NCI-H2227 (cell line): Measurements from ENCODE around the gene KIF5B.
A peak's percentile ranks its signal among the peaks of the same experiment; 100 is the strongest.
"Not testable (repeated sequence)": the region's sequence is repeated elsewhere in the genome, so short reads cannot be mapped to it uniquely, and the experiment has no call there.

Experiments used
- DNase-seq: peaks from one replicate; lab custom pipeline; 2025; ENCODE audit not compliant: unreplicated experiment; lab: John Stamatoyannopoulos, UW

Gene KIF5B

DNA sequence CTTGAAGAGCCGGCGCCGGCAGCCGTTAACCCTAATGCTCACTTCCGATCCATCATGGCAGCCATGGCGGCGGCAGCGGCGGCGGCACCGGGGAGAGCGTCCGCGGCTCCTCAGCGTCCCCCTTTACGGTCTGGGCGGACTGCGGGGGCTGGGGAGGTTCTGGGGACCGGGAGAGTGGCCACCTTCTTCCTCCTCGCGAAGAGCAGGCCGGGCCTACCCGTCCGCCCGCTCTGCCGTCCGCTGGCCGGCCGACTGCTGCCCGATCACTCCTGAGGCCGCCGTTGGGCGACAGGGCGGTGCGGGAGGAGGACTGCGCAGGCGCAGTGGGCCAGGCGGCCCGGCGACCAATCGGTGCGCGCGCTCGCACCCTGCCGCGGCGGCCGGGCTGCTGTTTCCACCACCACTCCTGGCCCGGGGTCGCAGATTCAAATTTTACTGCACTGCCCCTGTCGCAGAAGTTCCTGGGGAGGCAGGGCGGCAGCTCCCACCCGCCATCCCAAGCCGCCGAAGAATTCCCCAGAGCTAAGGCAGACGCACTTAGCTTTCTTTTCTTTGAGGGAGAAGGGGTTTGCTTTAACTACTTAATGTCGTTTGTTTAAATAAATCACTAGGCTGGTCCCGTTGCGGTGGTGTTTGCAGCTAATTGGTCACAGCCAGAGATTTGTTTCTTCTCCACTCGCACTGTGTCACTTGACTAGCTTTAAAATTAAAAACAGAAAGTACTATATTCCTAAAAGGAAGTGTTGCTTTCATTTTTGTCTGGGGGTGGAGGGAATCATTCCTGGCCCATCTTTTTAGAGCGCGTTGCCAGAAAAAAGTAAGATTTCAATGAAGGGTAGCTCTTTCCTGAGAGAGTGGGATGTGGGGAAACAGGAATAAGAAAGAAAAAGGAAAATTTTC is at the start of gene KIF5B:
Gene KIF5B, minus strand, starts transcription at position 290 of the 900 bp plus-strand sequence. CDS start 452 bp downstream, outside the sequence.
- DNase-seq = peak; percentile 88

DNA sequence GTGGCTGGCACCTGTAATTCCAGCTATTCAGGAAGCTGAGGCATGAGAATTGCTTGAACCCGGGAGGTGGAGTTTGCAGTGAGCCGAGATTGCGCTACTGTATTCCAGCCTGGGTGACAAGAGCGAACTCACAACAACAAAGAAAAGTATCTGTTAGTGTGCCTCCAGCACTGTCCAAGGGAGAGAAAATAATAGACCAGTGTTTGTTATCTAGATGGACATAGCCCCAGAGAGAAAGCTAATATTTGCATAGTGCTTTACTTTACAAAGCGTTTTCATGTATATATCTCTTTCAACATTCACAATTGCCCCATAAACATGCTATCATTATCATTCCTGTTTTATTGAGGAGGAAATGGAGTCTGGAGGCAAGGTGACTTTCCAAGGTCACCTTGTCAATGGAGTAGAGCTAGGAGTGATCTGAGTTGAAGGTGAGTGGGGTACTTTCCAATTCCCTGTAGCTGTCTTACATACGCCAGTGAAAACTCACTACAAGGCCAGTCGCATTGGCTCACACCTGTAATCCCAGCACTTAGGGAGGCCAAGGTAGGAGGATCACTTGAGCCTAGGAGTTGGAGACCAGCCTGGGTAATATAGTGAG is 49.7 kb upstream of the KIF5B start:
- no peak for DNase-seq

GRCh38 chr10:32104622-32105509 is 48.6 kb upstream of the KIF5B start:
- DNase-seq = no peak

GRCh38 chr10:32104181-32104580 is 48.0 kb upstream of the KIF5B start:
- no peak for DNase-seq

GRCh38 chr10:32103721-32104120 is 47.5 kb upstream of the KIF5B start:
- DNase-seq = no peak

DNA sequence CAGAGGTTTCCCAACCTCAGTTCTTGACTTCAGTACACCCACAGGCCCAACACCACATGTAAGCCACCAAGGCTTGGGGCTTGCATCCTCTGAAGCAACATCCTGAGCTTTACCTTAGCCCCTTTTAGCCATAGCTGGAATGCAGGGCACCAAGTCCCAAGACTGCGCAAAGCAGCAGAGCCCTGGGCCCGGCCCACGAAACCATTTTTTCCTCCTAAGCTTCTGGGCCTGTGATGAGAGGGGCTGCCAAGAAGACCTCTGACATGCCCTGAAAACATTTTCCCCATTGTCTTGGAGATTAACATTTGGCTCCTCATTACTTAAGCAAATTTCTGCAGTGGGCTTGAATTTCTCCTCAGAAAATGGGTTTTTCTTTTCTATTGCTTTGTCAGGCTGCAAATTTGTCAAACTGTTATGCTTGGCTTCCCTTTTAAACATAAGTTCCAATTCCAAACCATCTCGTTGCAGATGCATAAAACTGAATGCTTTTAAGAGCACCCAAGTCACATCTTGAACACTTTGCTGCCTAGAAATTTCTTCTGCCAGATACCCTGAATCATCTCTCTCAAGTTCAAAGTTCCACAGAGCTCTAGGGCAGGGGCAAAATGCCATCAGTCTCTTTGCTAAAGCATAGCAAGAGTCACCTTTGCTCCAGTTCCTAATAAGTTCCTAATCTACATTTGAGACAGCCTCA is 42.5 kb upstream of the KIF5B start:
- not testable (repeated sequence) for DNase-seq

DNA sequence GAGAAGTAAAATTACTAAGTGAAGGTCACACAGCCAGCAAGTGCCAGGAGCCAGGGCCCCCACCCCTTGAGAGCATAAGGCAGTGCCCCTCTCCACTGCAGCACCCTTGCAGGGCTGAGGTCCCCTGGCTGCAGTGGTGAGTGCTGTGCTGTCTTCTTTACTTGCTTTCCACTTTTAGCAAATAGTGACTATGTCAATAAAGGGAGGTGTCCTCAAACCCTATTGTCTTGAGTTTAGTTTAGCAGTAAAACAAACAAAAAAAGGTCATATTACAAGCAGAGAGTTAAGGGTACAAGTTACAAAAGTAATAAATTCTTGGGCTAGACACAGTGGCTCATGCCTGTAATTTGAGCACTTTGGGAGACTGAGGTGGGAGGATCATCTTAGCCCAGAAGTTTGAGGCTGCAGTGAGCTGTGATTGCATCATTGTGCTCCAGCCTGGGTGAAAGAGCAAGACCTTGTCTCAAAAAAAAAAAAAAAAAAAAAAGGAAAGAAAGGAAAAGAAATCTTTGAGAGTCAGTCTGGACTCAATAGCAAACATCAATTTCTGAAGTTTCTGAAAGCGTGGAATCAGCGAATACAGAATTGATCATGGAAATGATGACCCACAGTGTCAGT is 39.0 kb upstream of the KIF5B start:
- DNase-seq = no peak

- DNase-seq = no peak
Observed at GRCh38 chr10:32093650-32094049, 37.4 kb upstream of the KIF5B start.

DNA sequence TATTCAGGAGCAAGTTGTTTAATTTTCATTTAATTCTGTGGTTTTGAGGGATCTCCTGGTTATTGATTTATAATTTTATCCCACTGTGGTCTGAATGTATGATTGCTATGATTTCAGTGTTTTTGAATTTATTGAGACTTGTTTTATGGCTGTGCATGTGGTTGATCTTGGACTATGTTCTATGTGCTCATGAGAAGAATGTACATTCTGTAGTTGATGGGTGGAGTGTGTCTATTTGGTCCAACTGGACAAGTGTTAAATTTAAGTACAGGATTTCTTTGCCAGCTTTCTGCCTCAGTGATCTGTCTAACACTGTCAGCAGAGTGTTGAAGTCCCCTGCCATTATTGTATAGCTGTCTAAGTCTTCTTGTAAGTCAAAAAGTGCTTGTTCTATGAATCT is 34.8 kb upstream of the KIF5B start:
- no peak for DNase-seq

DNA sequence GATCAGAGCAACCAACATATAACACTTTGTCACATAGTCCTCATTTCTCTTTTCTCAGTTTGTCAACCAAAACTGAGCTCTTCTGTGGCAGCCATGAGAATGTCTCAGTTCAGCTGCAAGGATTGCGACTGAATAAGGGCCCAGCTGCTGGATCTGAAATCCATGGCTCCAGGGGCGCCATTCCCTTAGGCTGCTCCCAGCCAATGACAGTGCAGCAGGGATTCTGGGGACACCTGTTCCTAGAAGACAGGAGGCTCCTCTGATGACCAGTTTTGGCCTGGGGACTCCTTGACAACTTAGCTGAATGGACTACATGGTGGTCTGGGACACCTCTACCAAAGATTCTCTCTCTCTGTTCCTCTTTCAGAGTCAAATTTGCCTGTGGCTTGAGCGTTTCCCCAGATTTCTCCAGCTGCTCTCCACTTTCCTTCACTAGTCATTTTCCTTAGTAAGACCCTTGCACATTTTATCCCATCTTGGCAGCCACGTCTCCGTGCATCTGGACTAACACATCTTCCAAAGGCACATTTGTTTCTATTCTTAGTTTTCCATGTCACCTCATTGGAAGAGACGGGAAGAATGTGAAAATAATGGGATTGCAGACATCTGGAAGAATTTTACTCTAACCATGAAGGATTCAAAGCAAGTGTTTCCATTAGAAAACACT is 28.1 kb upstream of the KIF5B start:
- DNase-seq = no peak

GRCh38 chr10:32077896-32078485 is 21.8 kb upstream of the KIF5B start:
- no peak for DNase-seq

DNA sequence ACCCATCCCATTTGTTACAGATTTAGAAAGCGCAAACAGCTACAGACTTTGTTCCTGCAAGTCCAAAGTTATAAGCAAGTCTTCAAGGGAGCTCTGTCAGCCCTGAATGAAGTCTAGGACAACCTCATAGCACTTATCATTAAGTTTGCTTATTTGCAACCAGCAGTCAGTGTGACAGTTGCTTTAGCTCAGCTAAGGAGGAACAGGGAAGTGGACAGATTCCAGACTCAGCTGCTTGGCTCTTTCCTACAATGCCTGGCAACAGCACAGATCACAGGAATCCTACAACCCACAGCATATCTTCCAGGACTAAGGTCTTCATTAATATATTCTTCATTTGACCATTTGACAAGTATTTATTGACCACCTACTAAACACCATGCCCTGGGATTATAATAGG is 17.4 kb upstream of the KIF5B start:
- no peak for DNase-seq

DNA sequence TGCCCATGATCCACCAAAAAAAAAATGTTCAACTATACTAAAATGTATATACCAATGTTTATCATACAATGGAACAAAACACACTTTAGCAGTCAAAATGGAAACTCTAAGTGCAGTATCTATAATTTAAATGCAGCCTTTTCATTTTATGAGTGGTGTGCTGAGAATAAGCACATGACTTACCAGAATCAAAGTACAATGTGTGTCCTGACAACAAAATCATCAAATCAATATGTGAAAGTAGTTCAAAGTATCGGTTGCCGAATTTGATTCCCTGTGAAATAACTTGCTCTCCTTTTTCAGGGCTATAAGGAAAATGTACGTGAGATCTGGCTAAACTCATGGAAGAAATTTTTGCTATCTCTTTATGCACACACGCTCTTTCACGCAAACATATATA is 16.9 kb upstream of the KIF5B start:
- DNase-seq = no peak

DNA sequence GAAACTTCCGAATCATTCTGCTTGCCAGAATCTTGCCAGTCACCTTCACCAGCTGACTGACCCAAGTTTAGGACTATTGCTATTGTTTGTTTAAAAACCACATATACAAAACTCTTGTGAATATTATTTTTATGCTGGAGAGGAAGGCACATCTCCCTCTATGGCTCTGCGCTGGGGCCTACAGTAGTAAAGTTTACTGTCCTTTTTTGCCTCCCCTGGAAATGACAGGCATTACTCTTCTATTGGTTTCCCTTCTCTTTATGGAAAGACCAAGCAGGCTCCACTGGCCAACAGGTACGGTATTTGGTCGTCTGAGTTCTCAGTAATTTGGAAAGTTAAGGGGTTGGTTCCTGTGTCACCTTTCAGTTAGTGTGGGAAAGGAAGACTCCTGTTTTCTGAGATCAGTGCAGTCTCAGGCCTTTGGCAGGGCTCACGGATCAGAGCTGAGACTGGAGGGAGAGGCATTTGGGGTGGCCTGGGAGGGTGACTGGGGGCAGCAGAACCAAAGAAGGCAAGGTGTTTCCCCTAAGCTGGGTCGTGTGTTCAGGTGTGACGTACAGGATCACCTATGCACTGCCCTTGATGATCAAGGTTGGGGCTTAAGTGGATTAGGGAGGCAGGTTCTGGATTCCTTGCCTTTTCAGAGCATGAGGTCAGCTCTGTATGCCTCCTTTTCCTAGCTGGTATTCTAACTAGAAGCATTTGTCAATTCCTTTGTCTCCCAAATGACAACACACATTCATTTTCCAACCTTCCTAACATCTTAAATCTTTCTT is 16.0 kb upstream of the KIF5B start:
- DNase-seq = no peak

DNA sequence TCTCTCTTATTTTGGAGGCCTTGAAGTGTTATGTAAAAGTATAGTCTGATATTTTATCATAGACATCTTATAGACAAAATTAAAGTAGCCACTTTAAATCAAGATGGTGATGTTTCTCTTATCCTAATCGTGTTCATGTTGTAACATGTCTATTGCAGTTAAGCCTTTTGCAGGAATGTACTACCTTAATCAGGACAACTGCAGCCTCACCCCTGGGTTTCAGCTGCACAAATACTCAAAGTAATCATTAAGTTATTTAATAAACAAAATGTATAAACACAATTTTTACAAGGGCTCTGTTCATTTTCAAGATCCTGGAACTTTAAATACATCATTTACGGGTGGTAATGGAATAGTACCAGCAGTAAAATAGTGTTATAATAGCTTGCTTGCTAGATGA is 14.4 kb upstream of the KIF5B start:
- DNase-seq = no peak

GRCh38 chr10:32068569-32068968 is 12.3 kb upstream of the KIF5B start:
- DNase-seq = no peak

GRCh38 chr10:32067931-32068330 is 11.7 kb upstream of the KIF5B start:
- DNase-seq = not testable (repeated sequence)

DNA sequence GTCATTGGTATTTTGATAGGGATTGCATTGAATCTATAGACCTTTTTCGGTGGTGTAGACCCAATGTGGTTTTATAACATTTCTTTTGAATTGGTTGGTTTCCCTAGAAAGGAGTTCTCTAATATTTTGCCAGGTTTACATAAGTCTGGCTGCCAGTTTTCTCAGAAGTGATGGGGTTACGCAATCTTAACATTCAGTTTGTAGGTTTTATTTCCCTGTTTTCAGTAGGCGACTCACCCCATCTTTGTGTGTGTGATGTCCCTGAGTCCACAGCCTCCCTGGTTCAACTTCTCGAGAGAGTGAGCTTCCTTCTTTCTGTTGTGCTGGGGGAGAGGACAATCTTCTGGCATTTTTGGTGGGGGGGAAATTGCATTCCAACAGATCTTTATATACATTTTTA is 9.6 kb upstream of the KIF5B start:
- no peak for DNase-seq

GRCh38 chr10:32061440-32061839 is 5.2 kb upstream of the KIF5B start:
- no peak for DNase-seq
